CD4-positive, alpha-beta T cell (primary cell): Measurements from ENCODE around the gene SEMA3D. TPM values are rescaled to one million over a fixed set of nuclear protein-coding genes. Genes with fewer than 3 reads are reported as not detected.

Experiments
- ATAC-seq: fragments of 200-7000 bp; cut with Tn5 transposase; one replicate; pipeline ENCODE4 v1.10.0; 2022; ENCODE audit warnings: mild to moderate bottlenecking; ENCODE audit not compliant: poor library complexity
- CTCF ChIA-PET: fragments of 350-600 bp; sonication (Branson Sonifier 250); formaldehyde crosslinking; loops from one replicate; lab custom pipeline; 2021; ENCODE audit warnings: antibody characterized with exemption, inconsistent platforms; lab: Charles Lee
- POLR2A ChIA-PET: fragments of 350-600 bp; sonication (Branson Sonifier 250); formaldehyde crosslinking; loops from one replicate; lab custom pipeline; 2021; ENCODE audit warnings: antibody characterized with exemption, inconsistent platforms; lab: Charles Lee
- DNase-seq, 14 experiments: peaks; one replicate each; pipeline ENCODE4 v3.0.0-alpha.2; 2013 to 2020; ENCODE audit warnings: mixed read lengths in 2 of 14
- H3K27ac ChIP-seq, 2 donors: one replicate each; pipeline versions ENCODE4 v1.5.1 to v1.7.0; 2013; ENCODE audit warnings: low read length in 2 of 2, low read depth in 1 of 2, mild to moderate bottlenecking in 1 of 2
- H3K27me3 ChIP-seq, 2 experiments: 1 replicate in 1 of 2; 2 replicates in 1 of 2; pipeline versions ENCODE4 v1.6.1 to v1.7.0; 2013; ENCODE audit warnings: low read length in 2 of 2, control low read depth in 1 of 2, mild to moderate bottlenecking in 1 of 2, moderate library complexity in 1 of 2; ENCODE audit not compliant: insufficient read depth in 2 of 2, control insufficient read depth in 1 of 2
- H3K36me3 ChIP-seq: one replicate; pipeline ENCODE4 v1.6.1; 2013; ENCODE audit warnings: low read length, control low read depth; ENCODE audit not compliant: insufficient read depth
- H3K4me1 ChIP-seq: one replicate; pipeline ENCODE4 v1.6.1; 2013; ENCODE audit warnings: low read length, control low read depth; ENCODE audit not compliant: insufficient read depth
- H3K4me3 ChIP-seq: one replicate; pipeline ENCODE4 v1.5.1; 2013; ENCODE audit warnings: mild to moderate bottlenecking, low read length, moderate library complexity
- H3K9me3 ChIP-seq, 2 experiments: 1 replicate in 1 of 2; 2 replicates in 1 of 2; pipeline versions ENCODE4 v1.6.1 to v1.7.0; 2013; ENCODE audit warnings: low read length in 2 of 2, mild to moderate bottlenecking in 2 of 2, control low read depth in 1 of 2, moderate library complexity in 1 of 2; ENCODE audit not compliant: control insufficient read depth in 1 of 2, insufficient read depth in 1 of 2
- H3K27ac Mint-ChIP-seq: one replicate; pipeline ENCODE4 v1.8.0; 2020; ENCODE audit warnings: mixed read lengths
- H3K27me3 Mint-ChIP-seq: one replicate; pipeline ENCODE4 v1.8.0; 2021; ENCODE audit warnings: mixed read lengths
- H3K36me3 Mint-ChIP-seq: one replicate; pipeline ENCODE4 v1.8.0; 2021; ENCODE audit warnings: low read depth, mixed read lengths
- H3K4me1 Mint-ChIP-seq: one replicate; pipeline ENCODE4 v1.8.0; 2021; ENCODE audit warnings: low read depth, mixed read lengths
- H3K4me3 Mint-ChIP-seq: one replicate; pipeline ENCODE4 v1.8.0; 2020; ENCODE audit warnings: mild to moderate bottlenecking, mixed read lengths
- H3K9me3 Mint-ChIP-seq: one replicate; pipeline ENCODE4 v1.8.0; 2020; ENCODE audit warnings: mixed read lengths
- intact Hi-C, 2 experiments: fragments of 100-400 bp; cut with DNase I in 1 of 2; cut with micrococcal nuclease in 1 of 2; formaldehyde crosslinking; loops; one replicate each; pipeline versions ENCODE4 v1.15.1 to v1.9.0; 2023 to 2025; cut with DNase I, micrococcal nuclease
- total RNA-seq, 174 experiments: library from RNA in 2 of 174; stranded (reverse) in 2 of 174; gene quantifications; one replicate each; pipeline ENCODE4 v1.2.3 and lab custom pipeline; 2021 to 2026
- TF ChIP-seq, protein P1 (sequence below): fragments of 200-600 bp; IDR thresholded peaks from one replicate; pipeline ENCODE4 v1.8.0; 2022; ENCODE audit warnings: antibody characterized with exemption, mild to moderate bottlenecking

Gene SEMA3D
- total RNA-seq, 2 experiments from 2014 or later: not detected

DNA sequence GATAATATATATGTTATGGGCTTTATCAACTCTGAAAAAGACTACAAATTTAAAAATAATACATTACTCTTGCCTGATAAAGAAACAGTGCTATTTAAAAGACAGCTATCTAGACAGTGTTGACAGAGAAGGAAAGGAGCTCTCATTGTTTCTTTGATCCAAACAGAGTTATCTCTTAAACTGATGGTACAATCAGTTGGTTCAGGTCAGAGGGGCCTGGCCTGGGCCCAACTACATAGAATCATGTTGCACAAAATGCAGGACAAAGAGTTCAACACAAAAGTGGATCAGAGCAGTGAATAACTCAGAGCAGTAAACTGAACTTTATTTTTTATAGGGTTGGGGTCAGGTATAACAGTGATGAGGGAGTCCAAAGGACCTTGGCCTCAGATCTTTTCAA lies 33.8 kb upstream of the SEMA3D start:
- H3K4me1 Mint-ChIP-seq: no peaks in the 10 kb centered on the region
- no peak overlapping the region for H3K4me3 Mint-ChIP-seq
- no peaks in the 10 kb centered on the region for H3K36me3 Mint-ChIP-seq
- DNase-seq: no peak
- no peaks in the 10 kb centered on the region for H3K9me3 Mint-ChIP-seq
- Histone ChIP-seq H3K36me3 (no peaks in the 10 kb centered on the region), H3K9me3 (no peaks in the 10 kb centered on the region), H3K27ac (no peak overlapping the region), H3K4me3 (no peak overlapping the region), H3K27me3 (no peaks in the 10 kb centered on the region), H3K4me1 (no peaks in the 10 kb centered on the region)
- H3K27ac Mint-ChIP-seq: no peak overlapping the region
- POLR2A ChIA-PET: no interaction called here
- H3K27me3 Mint-ChIP-seq: no peaks in the 10 kb centered on the region
- CTCF ChIA-PET: no interaction called here
- TF ChIP-seq, protein P1, sequence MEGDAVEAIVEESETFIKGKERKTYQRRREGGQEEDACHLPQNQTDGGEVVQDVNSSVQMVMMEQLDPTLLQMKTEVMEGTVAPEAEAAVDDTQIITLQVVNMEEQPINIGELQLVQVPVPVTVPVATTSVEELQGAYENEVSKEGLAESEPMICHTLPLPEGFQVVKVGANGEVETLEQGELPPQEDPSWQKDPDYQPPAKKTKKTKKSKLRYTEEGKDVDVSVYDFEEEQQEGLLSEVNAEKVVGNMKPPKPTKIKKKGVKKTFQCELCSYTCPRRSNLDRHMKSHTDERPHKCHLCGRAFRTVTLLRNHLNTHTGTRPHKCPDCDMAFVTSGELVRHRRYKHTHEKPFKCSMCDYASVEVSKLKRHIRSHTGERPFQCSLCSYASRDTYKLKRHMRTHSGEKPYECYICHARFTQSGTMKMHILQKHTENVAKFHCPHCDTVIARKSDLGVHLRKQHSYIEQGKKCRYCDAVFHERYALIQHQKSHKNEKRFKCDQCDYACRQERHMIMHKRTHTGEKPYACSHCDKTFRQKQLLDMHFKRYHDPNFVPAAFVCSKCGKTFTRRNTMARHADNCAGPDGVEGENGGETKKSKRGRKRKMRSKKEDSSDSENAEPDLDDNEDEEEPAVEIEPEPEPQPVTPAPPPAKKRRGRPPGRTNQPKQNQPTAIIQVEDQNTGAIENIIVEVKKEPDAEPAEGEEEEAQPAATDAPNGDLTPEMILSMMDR: no peak
- ATAC-seq: no peak
- intact Hi-C loops: no loop called here

DNA sequence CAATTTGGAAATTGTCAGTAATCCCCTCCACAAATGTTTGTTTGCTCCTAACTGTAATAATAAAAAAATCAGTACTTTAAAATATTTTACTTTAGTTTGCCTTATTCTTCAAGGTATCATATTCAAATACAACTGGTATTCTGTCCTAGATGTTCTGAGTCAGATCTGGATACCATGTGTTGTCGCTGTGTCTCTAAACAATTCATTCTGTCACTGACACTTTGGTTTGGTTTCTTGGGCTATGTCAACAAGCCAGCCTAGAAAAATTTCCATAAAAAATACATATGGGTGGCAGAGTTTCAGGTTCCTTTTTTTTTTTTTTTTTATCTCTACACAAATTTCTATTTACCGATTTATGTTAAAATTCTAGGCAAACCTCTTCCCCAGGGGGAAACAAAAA lies 33.2 kb upstream of the SEMA3D start:
- intact Hi-C loops: no loop called here
- no peaks in the 10 kb centered on the region for H3K9me3 Mint-ChIP-seq
- Histone ChIP-seq H3K4me1 (no peaks in the 10 kb centered on the region), H3K27me3 (no peaks in the 10 kb centered on the region), H3K9me3 (no peaks in the 10 kb centered on the region), H3K27ac (no peak overlapping the region), H3K36me3 (no peaks in the 10 kb centered on the region), H3K4me3 (no peak overlapping the region)
- no peak for DNase-seq
- CTCF ChIA-PET: no interaction called here
- no peaks in the 10 kb centered on the region for H3K27me3 Mint-ChIP-seq
- no peaks in the 10 kb centered on the region for H3K4me1 Mint-ChIP-seq
- H3K36me3 Mint-ChIP-seq: no peaks in the 10 kb centered on the region
- H3K4me3 Mint-ChIP-seq: no peak overlapping the region
- POLR2A ChIA-PET: no interaction called here
- no peak for ATAC-seq
- H3K27ac Mint-ChIP-seq: no peak overlapping the region
- TF ChIP-seq, protein P1: no peak

DNA sequence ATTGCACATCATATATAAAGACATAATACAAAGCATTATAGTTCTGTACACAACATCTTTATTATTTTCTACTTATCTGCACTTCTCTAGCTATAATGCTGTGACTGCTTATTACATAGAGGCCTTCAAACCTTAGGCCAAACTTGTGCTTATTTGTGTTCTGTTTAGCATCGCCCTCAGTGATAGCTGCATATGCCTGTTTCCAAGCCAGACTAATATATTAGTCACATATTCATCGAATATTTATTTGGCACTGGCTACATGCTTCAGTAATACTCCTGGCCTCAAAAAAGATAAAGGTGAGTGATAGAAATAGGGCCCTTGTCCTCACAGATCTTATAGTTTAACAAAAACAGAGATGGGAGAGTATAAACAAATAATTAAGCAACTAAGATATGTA lies 30.2 kb upstream of the SEMA3D start:
- POLR2A ChIA-PET: no interaction called here
- no peaks in the 10 kb centered on the region for H3K4me1 ChIP-seq
- intact Hi-C loops: no loop called here
- no peaks in the 10 kb centered on the region for H3K36me3 ChIP-seq
- no peak for DNase-seq
- ATAC-seq: no peak
- Mint-ChIP-seq H3K36me3 (no peaks in the 10 kb centered on the region), H3K27ac (no peak overlapping the region), H3K4me1 (no peaks in the 10 kb centered on the region), H3K27me3 (no peaks in the 10 kb centered on the region), H3K4me3 (no peak overlapping the region), H3K9me3 (no peaks in the 10 kb centered on the region)
- TF ChIP-seq, protein P1: no peak
- no peaks in the 10 kb centered on the region for H3K27me3 ChIP-seq
- H3K27ac ChIP-seq: no peak overlapping the region
- no peak overlapping the region for H3K4me3 ChIP-seq
- CTCF ChIA-PET: no interaction called here
- H3K9me3 ChIP-seq: no peaks in the 10 kb centered on the region
